ENCODE results near the gene TMEM51.

TMEM51 gene

DNA sequence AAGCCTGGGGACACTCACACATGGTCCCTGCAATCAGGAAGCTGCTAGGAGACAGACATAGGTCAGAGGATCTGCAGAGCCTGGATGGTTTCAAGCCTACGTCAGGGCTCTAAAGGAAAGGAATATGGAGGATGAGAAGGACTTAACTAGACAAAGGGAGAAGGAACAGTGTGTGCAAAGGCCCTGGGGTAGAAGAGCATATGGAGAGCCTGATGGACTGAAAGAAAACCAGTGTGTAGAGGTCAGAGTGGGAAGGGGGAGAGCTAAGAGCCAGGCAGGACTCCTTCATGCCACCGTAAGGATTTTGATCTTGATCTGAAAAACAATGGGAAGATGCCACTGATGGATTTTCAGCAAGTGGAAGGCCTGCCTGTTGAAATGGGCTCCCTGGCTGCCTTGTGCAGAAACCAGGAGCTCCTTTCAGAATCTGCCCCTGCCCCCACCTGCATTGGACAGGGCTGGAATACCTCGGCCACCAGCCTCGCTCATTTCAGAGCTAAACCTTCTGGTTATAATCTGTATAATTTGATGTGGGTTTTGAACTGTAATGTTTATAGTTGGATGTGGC, 102.1 kb downstream of the TMEM51 start:
- DNase-seq: no peak

DNA sequence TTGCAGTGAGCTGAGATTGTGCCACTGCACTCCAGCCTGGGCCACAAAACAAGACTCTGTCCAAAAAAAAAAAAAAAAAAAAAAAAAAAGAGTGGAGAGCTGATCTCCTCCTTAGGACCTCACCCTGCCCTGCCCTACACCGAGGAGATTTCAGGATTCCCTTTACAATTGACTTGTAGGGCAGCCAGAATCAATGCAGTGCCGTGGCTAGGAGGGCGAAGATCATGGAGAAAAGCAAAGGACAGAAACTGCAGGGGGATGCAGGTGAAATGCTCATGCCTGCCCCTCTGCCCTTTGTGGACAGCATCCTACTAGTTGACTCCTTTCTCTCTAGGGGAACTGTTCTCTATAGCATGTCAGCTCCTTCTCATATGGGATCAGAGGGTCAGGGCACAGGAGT, 103.0 kb downstream of the TMEM51 start:
- no peak for DNase-seq

DNA sequence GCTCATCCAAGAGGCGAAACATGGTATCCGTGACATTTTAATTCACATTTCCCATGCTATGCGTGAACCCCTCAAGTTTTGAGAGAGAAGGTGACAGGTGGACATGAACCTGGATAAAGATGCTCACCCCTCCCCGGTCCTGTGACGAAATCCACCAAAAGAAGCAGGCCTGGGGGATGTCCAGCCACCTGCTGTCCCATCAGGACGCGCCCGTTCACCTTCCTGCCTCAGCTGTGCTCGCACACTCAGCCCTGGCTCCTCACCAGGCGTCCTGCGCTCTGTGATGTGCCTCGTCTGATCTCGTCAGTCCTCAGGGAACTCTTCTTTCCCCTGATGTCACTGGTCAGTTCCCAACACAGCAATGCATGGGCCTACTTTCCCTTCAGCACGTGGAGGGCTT, 103.8 kb downstream of the TMEM51 start:
- DNase-seq: no peak

DNA sequence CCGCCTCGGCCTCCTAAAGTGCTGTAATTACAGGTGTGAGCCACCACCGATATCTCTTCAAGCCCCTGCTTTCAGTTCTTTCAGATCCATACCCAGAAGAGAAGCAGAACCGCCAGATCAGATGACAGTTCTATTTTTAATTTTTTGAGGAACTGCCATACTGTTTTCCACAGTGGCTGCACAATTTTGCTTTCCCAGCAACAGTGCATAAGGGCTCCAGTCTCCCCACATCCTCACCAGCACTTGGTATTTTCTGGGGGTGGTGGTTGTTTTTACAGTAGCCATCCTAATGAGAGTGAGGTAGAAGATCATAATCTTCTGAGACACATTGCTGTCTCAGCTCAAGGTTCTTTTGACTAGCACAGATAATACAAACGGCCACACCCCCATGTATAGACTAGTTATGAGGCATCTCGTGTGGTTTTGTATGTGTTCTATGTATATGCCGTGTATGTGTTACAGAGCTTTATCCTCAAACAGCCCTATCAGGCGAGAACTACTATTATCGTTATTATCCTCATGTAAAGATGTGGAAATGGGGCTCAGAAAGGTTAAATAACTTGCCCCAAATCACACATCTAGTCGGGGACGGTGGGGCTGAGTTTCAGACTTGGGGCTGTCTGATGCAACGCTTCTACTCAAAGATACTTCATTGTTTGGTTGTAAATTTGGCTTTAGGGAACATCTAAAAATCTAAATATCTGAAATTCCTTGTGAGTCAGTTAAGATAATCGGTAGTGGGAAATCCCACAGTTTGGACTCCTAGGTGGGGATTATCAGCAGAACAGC, 105.5 kb downstream of the TMEM51 start:
- DNase-seq: no peak

DNA sequence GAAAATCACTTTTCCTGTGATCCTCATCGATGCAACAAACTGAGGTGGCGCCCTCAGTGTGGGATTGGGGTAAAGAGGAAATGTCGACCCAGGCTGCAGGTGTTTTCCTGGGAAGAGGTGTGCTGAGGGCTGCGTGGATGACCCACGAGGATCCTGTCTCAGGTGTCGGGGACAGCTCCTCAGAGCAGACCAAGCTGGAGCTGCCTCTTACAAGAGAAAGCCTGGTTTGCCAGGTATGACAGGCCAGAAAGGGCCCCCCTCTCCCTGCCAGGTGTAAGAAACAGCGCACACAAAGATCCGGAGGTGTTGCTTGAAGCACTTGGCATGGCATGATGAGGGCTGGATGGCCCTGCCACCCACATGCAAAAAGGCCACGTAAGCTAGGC, 106.1 kb downstream of the TMEM51 start:
- no peak for DNase-seq

DNA sequence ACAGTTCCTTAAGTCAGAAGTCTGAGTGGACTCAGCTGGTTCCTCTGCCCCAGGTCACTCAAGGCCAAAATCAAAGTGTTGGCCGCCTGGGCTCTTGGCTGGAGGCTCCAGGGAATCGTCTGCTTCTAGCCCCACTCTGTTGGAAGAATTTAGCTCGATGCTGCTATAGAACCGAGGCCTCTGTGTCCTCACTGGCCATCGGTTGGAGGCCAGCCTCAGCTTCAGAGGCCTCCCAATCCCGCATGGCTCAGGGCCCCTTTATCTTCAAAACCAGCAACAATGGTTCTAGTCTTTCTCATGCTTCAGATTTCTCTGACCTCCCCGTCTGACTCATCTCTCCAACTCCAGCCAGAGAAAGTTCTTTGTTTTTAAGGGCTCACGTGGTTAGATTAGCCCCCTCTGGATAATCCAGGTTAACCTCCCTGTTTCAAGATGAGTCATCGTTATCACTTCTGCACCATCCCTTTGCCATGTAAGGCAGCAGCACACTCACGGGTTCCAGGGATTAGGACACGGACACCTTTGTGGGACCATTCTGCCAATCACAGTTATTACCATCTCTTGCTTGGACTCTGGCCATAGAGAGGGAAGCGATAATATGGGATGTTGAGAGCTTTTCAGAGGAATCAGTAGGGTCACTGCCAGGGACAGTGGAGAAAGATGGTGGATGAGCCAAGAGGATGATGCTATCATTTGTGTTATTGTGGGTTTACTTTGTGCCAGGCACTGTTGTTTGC, 107.0 kb downstream of the TMEM51 start:
- no peak for DNase-seq

DNA sequence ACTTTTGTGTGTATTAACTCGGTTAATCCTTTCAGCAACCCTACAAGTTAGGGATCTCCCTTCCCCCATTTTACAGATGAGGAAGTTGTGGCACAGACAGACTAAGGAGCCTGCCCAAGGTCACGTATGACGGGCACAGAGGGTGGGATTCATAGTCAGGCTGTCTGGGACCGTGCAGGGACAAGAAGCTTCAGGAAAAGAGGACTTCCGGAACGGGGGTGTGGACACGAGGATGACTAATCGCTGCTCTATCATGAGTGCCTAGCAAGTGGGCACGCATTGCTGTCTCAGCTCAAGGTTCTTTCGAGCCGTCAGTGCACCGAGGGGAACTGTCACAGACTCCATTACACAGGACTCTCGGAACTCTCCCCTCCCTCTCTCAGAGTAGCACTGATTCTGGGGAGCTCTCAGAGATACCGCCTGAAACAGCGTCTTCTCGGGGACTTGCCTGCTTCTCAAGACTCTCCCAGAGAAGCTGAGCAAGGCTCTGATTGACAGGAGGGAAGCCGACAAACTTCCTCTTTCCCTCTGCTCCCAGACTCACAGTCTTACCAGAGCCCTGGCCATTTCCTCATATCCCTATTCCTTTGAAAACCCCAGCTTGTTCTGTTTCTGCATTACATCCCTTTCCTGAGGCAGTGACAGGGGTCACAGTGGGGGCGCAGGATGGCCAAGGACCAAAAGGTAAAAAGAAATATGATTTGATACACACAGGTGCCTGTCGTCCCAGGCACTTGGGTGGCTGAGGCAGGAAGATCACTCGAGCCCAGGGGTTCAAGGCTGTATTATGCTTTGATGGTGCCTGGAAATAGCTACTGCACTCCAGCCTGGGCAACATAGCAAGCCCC, 107.8 kb downstream of the TMEM51 start:
- DNase-seq: peak in 1 of 2 experiments; percentile 6

DNA sequence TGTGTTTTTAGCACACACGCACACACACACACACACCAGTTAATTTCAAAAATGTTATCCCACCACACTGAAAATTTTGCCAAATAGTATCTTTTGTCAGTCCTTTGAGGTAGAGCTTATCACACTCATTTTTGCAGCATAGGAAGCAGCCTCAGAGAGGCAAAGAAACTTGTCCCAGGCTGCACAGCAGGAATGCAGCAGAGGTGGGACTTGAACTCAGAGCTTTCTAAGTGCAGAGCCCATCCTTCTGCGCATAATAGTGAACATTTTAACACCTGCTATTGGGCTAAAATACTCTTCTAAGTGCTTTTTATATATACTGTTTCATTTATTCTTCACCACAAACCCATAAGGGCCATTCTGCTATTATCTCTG, 108.4 kb downstream of the TMEM51 start:
- DNase-seq: no peak

DNA sequence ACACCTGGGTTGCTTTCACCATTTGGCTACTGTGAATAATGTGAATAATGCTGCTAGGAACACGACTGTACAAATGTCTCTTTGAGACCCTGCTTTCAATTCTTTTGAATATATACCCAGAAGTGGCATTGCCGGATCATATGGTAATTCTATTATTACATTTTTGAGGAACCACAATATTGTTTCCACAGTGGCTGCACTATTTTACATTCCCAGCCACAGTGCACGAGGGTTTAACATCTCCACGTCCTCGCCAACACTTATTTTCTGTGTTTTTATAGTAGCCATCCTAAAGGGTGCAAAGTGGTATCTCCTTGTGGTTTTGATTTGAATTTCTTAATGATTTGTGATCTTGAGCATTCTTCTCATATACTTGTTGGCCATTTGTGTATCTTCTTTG, 109.2 kb downstream of the TMEM51 start:
- no peak for DNase-seq

DNA sequence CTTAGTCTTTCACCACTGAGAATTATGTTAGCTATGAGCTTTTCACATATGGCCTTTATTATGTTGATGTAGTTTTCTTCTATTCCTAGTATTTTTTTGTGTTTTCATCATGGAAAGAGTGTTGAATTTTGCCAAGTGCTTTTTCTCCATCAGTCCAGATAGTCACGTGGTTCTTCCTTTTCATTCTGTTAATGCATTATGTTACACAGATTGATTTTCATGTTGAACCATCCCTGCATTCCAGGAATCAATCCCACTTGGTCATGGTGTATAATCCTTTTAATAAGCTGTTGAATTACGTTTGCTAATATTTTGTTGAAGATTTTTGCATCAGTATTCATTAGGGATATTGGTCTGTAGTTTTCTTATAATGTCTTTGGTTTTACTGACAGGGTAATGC, 111.2 kb downstream of the TMEM51 start:
- no peak for DNase-seq
